CD14-positive monocyte (primary cell): ENCODE measurements around the gene TSPEAR. TPM values are rescaled to one million over a fixed set of nuclear protein-coding genes. Genes with fewer than 3 reads are reported as not detected.
"Not testable (repeated sequence)": the region's sequence is repeated elsewhere in the genome, so short reads cannot be mapped to it uniquely, and the experiment has no call there.

Experiments used
- DNase-seq, 3 donors: peaks; one replicate each; pipeline ENCODE4 v3.0.0-alpha.2; 2011 to 2022
- H2AFZ ChIP-seq: 2 replicates; pipeline ENCODE4 v1.6.0; 2012; ENCODE audit warnings: mild to moderate bottlenecking, low read depth, low read length, inconsistent platforms; ENCODE audit not compliant: insufficient read depth, poor library complexity, severe bottlenecking
- H3K27ac ChIP-seq, 2 donors: 1 replicate in 1 of 2; 2 replicates in 1 of 2; pipeline ENCODE4 v1.5.1; 2012 to 2013; ENCODE audit warnings: low read length in 2 of 2, control low read depth in 1 of 2, inconsistent platforms in 1 of 2, low read depth in 1 of 2, mild to moderate bottlenecking in 1 of 2
- H3K27me3 ChIP-seq, 2 donors: one replicate each; pipeline versions ENCODE4 v1.6.0 to v1.6.1; 2011 to 2013; ENCODE audit warnings: low read length in 2 of 2; ENCODE audit not compliant: control insufficient read depth in 2 of 2, insufficient read depth in 2 of 2
- H3K36me3 ChIP-seq, 2 donors: replicated peaks in 1 of 2; 1 replicate in 1 of 2; 2 replicates in 1 of 2; pipeline versions ENCODE4 v1.5.1 to v1.6.1; 2012 to 2013; ENCODE audit warnings: low read length in 2 of 2, control low read depth in 1 of 2, inconsistent platforms in 1 of 2, mild to moderate bottlenecking in 1 of 2; ENCODE audit not compliant: insufficient read depth in 2 of 2, control insufficient read depth in 1 of 2
- H3K4me1 ChIP-seq, 2 donors: 1 replicate in 1 of 2; 2 replicates in 1 of 2; pipeline versions ENCODE4 v1.5.1 to v1.6.1; 2012 to 2013; ENCODE audit warnings: low read length in 2 of 2, control low read depth in 1 of 2, inconsistent platforms in 1 of 2, mild to moderate bottlenecking in 1 of 2, moderate library complexity in 1 of 2; ENCODE audit not compliant: insufficient read depth in 2 of 2, control insufficient read depth in 1 of 2
- H3K4me2 ChIP-seq: replicated peaks from 2 replicates; pipeline ENCODE3; 2012; ENCODE audit warnings: low read length, moderate library complexity, mild to moderate bottlenecking; ENCODE audit not compliant: poor library complexity, severe bottlenecking; ENCODE audit errors: extremely low read depth
- H3K4me3 ChIP-seq, 3 experiments: fragments of 200-600 bp in 1 of 3; sonication (generic) in 1 of 3; replicated peaks in 1 of 3; 1 replicate in 2 of 3; 2 replicates in 1 of 3; pipeline ENCODE4 v1.5.1; 2011 to 2013; ENCODE audit warnings: low read length in 3 of 3, mild to moderate bottlenecking in 3 of 3, control low read depth in 2 of 3, low read depth in 2 of 3, inconsistent platforms in 1 of 3, moderate library complexity in 1 of 3
- H3K79me2 ChIP-seq: 2 replicates; pipeline ENCODE4 v1.6.0; 2012; ENCODE audit warnings: mild to moderate bottlenecking, control low read depth, inconsistent platforms, low read length, moderate library complexity; ENCODE audit not compliant: insufficient read depth
- H3K9ac ChIP-seq: 2 replicates; pipeline ENCODE4 v1.6.0; 2017; ENCODE audit warnings: low read length, mild to moderate bottlenecking; ENCODE audit not compliant: insufficient read depth, poor library complexity, severe bottlenecking
- H3K9me3 ChIP-seq, 2 donors: replicated peaks in 1 of 2; 1 replicate in 1 of 2; 2 replicates in 1 of 2; pipeline versions ENCODE4 v1.5.1 to v1.6.1; 2012 to 2013; ENCODE audit warnings: low read length in 2 of 2, control low read depth in 1 of 2; ENCODE audit not compliant: control insufficient read depth in 1 of 2, insufficient read depth in 1 of 2
- H4K20me1 ChIP-seq: 2 replicates; pipeline ENCODE4 v1.6.0; 2012; ENCODE audit warnings: mild to moderate bottlenecking, low read length, control low read depth, moderate library complexity; ENCODE audit not compliant: insufficient read depth
- H3K27ac Mint-ChIP-seq, 7 donors: one replicate each; pipeline ENCODE4 v1.8.0; 2020; ENCODE audit warnings: mild to moderate bottlenecking in 7 of 7, mixed read lengths in 7 of 7, moderate library complexity in 6 of 7, inconsistent platforms in 2 of 7
- H3K27me3 Mint-ChIP-seq, 3 donors: one replicate each; pipeline ENCODE4 v1.8.0; 2021 to 2022; ENCODE audit warnings: low read depth in 3 of 3, mild to moderate bottlenecking in 3 of 3, mixed read lengths in 3 of 3, moderate library complexity in 3 of 3, inconsistent platforms in 1 of 3
- H3K36me3 Mint-ChIP-seq, 2 donors: one replicate each; pipeline ENCODE4 v1.8.0; 2020; ENCODE audit warnings: mixed read lengths in 2 of 2, inconsistent platforms in 1 of 2, mild to moderate bottlenecking in 1 of 2
- H3K4me1 Mint-ChIP-seq: one replicate; pipeline ENCODE4 v1.8.0; 2020; ENCODE audit warnings: mild to moderate bottlenecking, mixed read lengths
- H3K4me3 Mint-ChIP-seq, 2 donors: one replicate each; pipeline ENCODE4 v1.8.0; 2020; ENCODE audit warnings: mild to moderate bottlenecking in 2 of 2, mixed read lengths in 2 of 2, moderate library complexity in 1 of 2
- H3K9me3 Mint-ChIP-seq, 7 donors: one replicate each; pipeline ENCODE4 v1.8.0; 2020 to 2022; ENCODE audit warnings: mixed read lengths in 7 of 7, mild to moderate bottlenecking in 6 of 7, moderate library complexity in 6 of 7, inconsistent platforms in 2 of 7
- WGBS: methylation state at CpG from one replicate; pipeline ENCODE4 v1.1.5; 2013; ENCODE audit warnings: missing lambda C conversion rate; ENCODE audit not compliant: insufficient coverage; 5-methylcytosine and 5-hydroxymethylcytosine counted together
- intact Hi-C, 2 donors: fragments of 100-400 bp; cut with micrococcal nuclease; formaldehyde crosslinking; loops; one replicate each; pipeline versions ENCODE4 v1.15.0 to v1.15.1; 2023
- polyA plus RNA-seq, 3 donors: library from polyadenylated mRNA; depleted of rRNA in 1 of 3; unstranded in 2 of 3; stranded (reverse) in 1 of 3; fragments of 300-500 nt in 2 of 3; fragments of >200 nt in 1 of 3; fragmentation: Illumina TruSeq in 2 of 3; gene quantifications; 1 replicate in 2 of 3; 2 replicates in 1 of 3; pipeline ENCODE4 v1.2.3, GENCODE V29; 2012 to 2021
- TF ChIP-seq, protein P1 (sequence below): fragments of 200-600 bp; IDR thresholded peaks from one replicate; pipeline ENCODE4 v1.8.0; 2022; ENCODE audit warnings: antibody characterized with exemption, mild to moderate bottlenecking

The TSPEAR gene
- polyA plus RNA-seq, 3 donors = not detected

DNA sequence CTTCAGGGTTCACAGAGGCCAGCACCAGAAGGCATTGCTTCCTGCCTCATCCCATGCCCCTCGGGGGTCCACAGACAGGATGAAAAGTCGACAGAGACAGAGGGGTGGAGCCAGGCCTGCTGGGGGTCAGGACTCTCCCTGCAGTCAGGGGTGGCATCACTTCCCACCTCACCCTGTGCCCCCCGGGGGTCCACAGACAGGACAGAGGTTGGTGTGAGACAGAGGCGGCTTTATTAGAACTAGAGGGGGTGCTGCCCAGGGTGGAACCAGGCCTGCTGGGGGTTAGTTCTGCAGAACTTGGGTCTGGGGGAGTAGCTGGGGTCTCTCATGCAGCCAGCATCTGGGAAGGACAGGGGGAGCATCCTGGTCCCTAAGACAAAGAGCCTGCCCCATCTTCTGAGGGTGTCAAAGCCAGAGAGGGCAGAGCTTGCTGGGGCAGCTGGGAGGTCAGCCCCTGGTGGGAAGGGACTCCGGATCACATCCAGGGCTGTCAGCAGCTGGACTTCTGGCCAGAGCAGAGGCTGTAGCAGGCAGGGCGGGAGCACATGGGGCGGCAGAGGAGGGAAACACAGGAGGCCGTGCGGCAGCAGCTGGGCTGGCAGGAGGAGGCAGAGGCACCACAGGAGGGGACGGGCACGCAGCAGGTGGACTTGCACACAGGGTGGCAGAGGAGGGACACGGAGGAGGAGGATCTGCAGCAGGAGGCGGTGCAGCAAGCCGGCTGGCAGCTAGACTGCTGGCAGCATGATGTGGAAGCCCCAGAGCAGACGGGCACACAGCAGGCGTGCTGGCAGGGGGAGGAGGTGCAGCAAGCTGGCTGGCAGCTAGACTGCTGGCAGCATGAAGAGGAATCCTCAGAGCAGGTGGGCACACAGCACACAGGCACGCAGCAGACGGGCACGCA lies 120.2 kb downstream of the TSPEAR start:
- intact Hi-C loops, H3K36me3 Mint-ChIP-seq, H3K9me3 Mint-ChIP-seq, H3K27ac ChIP-seq, H3K4me1 Mint-ChIP-seq, H4K20me1 ChIP-seq, H3K36me3 ChIP-seq, H2AFZ ChIP-seq, H3K9me3 ChIP-seq, H3K4me3 Mint-ChIP-seq, DNase-seq, H3K4me1 ChIP-seq, H3K79me2 ChIP-seq, H3K4me3 ChIP-seq, H3K9ac ChIP-seq, H3K4me2 ChIP-seq, H3K27me3 ChIP-seq: not testable (repeated sequence)
- WGBS = over 99% methylated on average over 10 of the region's 19 CpGs
- peak overlapping the region in 1 of 7 donors; percentile 41 for H3K27ac Mint-ChIP-seq
- H3K27me3 Mint-ChIP-seq = peaks cover 2 to 34% (median 7%) of the 10 kb centered on the region in 3 donors

DNA sequence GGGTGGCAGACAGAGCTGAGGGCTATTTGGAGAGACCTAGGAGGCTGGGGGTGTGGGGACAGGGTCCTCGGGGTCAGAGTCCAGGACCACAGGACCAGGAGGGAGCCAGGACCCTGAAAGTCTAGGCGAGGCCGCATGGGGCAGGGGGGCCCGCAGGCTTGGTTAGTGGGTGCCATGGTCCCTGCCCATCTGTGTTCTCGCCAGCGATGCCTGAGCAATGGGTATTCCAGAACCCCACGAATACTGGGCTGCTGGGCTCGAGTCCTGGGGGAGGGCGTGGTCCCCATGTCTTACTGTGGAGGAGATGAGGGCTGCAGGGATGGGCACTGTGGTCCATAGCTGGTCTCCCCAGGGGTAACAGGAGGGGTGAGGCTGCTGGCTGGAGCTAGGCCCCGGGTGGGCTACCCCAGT lies 121.1 kb downstream of the TSPEAR start:
- Histone ChIP-seq H3K27me3 (peaks cover 0 to 6% of the 10 kb centered on the region in 2 donors), H3K4me3 (no peak overlapping the region), H4K20me1 (no peaks in the 10 kb centered on the region), H3K4me2 (no peak overlapping the region), H3K4me1 (no peaks in the 10 kb centered on the region), H3K9me3 (no peaks in the 10 kb centered on the region), H3K36me3 (no peaks in the 10 kb centered on the region), H3K79me2 (no peaks in the 10 kb centered on the region), H3K27ac (no peak overlapping the region), H2AFZ (no peak overlapping the region), H3K9ac (no peak overlapping the region)
- Mint-ChIP-seq H3K4me3 (no peak overlapping the region), H3K27ac (no peak overlapping the region), H3K9me3 (peaks cover 0 to 16% (median 5%) of the 10 kb centered on the region in 7 donors), H3K36me3 (no peaks in the 10 kb centered on the region), H3K27me3 (peaks cover 2 to 37% (median 7%) of the 10 kb centered on the region in 3 donors), H3K4me1 (no peaks in the 10 kb centered on the region)
- DNase-seq = no peak
- TF ChIP-seq, protein P1, sequence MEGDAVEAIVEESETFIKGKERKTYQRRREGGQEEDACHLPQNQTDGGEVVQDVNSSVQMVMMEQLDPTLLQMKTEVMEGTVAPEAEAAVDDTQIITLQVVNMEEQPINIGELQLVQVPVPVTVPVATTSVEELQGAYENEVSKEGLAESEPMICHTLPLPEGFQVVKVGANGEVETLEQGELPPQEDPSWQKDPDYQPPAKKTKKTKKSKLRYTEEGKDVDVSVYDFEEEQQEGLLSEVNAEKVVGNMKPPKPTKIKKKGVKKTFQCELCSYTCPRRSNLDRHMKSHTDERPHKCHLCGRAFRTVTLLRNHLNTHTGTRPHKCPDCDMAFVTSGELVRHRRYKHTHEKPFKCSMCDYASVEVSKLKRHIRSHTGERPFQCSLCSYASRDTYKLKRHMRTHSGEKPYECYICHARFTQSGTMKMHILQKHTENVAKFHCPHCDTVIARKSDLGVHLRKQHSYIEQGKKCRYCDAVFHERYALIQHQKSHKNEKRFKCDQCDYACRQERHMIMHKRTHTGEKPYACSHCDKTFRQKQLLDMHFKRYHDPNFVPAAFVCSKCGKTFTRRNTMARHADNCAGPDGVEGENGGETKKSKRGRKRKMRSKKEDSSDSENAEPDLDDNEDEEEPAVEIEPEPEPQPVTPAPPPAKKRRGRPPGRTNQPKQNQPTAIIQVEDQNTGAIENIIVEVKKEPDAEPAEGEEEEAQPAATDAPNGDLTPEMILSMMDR = no peak
- intact Hi-C loops = no loop called here
- 79% methylated on average over 2 of the region's 10 CpGs for WGBS
